Smooth muscle cell (in vitro differentiated cells): ENCODE results near the gene SSC5D. TPM values are rescaled to one million over a fixed set of nuclear protein-coding genes. Genes with fewer than 3 reads are reported as not detected.

Experiments
- DNase-seq: peaks from one replicate; lab custom pipeline; 2025; ENCODE audit not compliant: unreplicated experiment; lab: John Stamatoyannopoulos, UW
- H2AFZ ChIP-seq: fragments of 200-600 bp; sonication (generic); 2 replicates; pipeline ENCODE4 v1.6.0; 2016; ENCODE audit warnings: antibody characterized with exemption, low read depth, mild to moderate bottlenecking
- H3F3A ChIP-seq: fragments of 200-600 bp; sonication (generic); 2 replicates; pipeline ENCODE4 v1.6.0; 2017; ENCODE audit warnings: antibody characterized with exemption, low read depth
- H3K27ac ChIP-seq: fragments of 200-600 bp; sonication (generic); 2 replicates; pipeline ENCODE4 v1.5.1; 2016; ENCODE audit warnings: low read depth, mild to moderate bottlenecking
- H3K27me3 ChIP-seq: fragments of 200-600 bp; sonication (generic); 2 replicates; pipeline ENCODE4 v1.6.1; 2016; ENCODE audit warnings: low read depth, mild to moderate bottlenecking
- H3K36me3 ChIP-seq: fragments of 200-600 bp; sonication (generic); 2 replicates; pipeline ENCODE4 v1.5.1; 2016; ENCODE audit warnings: low read depth
- H3K4me1 ChIP-seq: fragments of 200-600 bp; sonication (generic); 2 replicates; pipeline ENCODE4 v1.5.1; 2016; ENCODE audit warnings: low read depth
- H3K4me2 ChIP-seq: fragments of 200-600 bp; sonication (generic); 2 replicates; pipeline ENCODE4 v1.6.0; 2016; ENCODE audit warnings: mild to moderate bottlenecking
- H3K4me3 ChIP-seq: fragments of 200-600 bp; sonication (generic); 2 replicates; pipeline ENCODE4 v1.5.1; 2016; ENCODE audit warnings: mild to moderate bottlenecking
- H3K79me2 ChIP-seq: fragments of 200-600 bp; sonication (generic); 2 replicates; pipeline ENCODE4 v1.6.0; 2016; ENCODE audit warnings: low read depth, mild to moderate bottlenecking
- H3K9ac ChIP-seq: fragments of 200-600 bp; sonication (generic); 2 replicates; pipeline ENCODE4 v1.6.0; 2016; ENCODE audit warnings: low read depth
- H3K9me3 ChIP-seq: fragments of 200-600 bp; sonication (generic); replicated peaks from 2 replicates; pipeline ENCODE4 v1.5.1; 2016; ENCODE audit warnings: low read depth
- H4K20me1 ChIP-seq: fragments of 200-600 bp; sonication (generic); 2 replicates; pipeline ENCODE4 v1.6.0; 2016; ENCODE audit warnings: low read depth
- CTCF ChIP-seq: fragments of 200-600 bp; sonication (generic); IDR thresholded peaks from 2 replicates; pipeline ENCODE4 v1.5.1; 2017; ENCODE audit warnings: borderline replicate concordance, mild to moderate bottlenecking, antibody characterized with exemption; ENCODE audit not compliant: insufficient read depth, poor library complexity, severe bottlenecking
- WGBS: methylation state at CpG from one replicate; pipeline ENCODE4 v1.1.7; 2016; ENCODE audit warnings: low lambda C conversion rate; 5-methylcytosine and 5-hydroxymethylcytosine counted together
- polyA plus RNA-seq: library from polyadenylated mRNA; unstranded; fragments of >200 nt; fragmentation: Nextera tagmentation; extraction: Ambion mirVana; gene quantifications from 2 replicates; pipeline ENCODE4 v1.2.1, GENCODE V29; 2016
- total RNA-seq: library from RNA; depleted of rRNA; stranded (reverse); fragments of >200 nt; gene quantifications from 2 replicates; pipeline ENCODE4 v1.2.3, GENCODE V29; 2014

Gene SSC5D
- total RNA-seq (3.0 and 3.8 TPM in 2 replicates), polyA plus RNA-seq (11.2 and 13.6 TPM in 2 replicates)

GRCh38 chr19:55487924-55488687 lies at the start of gene SSC5D:
SSC5D (plus strand) TSS chr19:55488436; CDS start chr19:55488590, 154 bp downstream.
- peak within 1 kb of the TSS; percentile 96 for H3K27ac ChIP-seq
- H3K9ac ChIP-seq: peak within 1 kb of the TSS; percentile 76
- no peak for DNase-seq
- H3K79me2 ChIP-seq: peaks cover 7% of the 10 kb centered on the region
- peaks cover 12% of the 10 kb centered on the region for H3F3A ChIP-seq
- no peaks in the 10 kb centered on the region for H3K9me3 ChIP-seq
- H3K4me1 ChIP-seq: peaks cover 32% of the 10 kb centered on the region
- no peaks in the 10 kb centered on the region for H3K27me3 ChIP-seq
- H2AFZ ChIP-seq: no peak within 1 kb of the TSS
- no peaks in the 10 kb centered on the region for H3K36me3 ChIP-seq
- 6% methylated on average over 5 of the region's 21 CpGs for WGBS
- H4K20me1 ChIP-seq: no peaks in the 10 kb centered on the region
- no peak for TF ChIP-seq CTCF
- peak within 1 kb of the TSS; percentile 24 for H3K4me3 ChIP-seq
- peak within 1 kb of the TSS; percentile 99 for H3K4me2 ChIP-seq

GRCh38 chr19:55439052-55439451 lies 49.2 kb upstream of the SSC5D start:
- Histone ChIP-seq H3K9me3 (no peaks in the 10 kb centered on the region), H3K9ac (no peak overlapping the region), H3F3A (no peaks in the 10 kb centered on the region), H3K4me3 (no peak overlapping the region), H3K36me3 (no peaks in the 10 kb centered on the region), H3K4me1 (no peaks in the 10 kb centered on the region), H3K27me3 (peaks cover 60% of the 10 kb centered on the region), H3K79me2 (no peaks in the 10 kb centered on the region), H3K27ac (no peak overlapping the region), H2AFZ (no peak overlapping the region), H4K20me1 (no peaks in the 10 kb centered on the region), H3K4me2 (no peak overlapping the region)
- 62% methylated on average over 5 of the region's 5 CpGs for WGBS
- no peak for DNase-seq
- no peak for TF ChIP-seq CTCF

GRCh38 chr19:55440411-55441105 lies 47.7 kb upstream of the SSC5D start:
- no peaks in the 10 kb centered on the region for H3K9me3 ChIP-seq
- 17% methylated on average over 33 of the region's 39 CpGs for WGBS
- peaks cover 74% of the 10 kb centered on the region for H3K27me3 ChIP-seq
- H2AFZ ChIP-seq: no peak overlapping the region
- H3K4me2 ChIP-seq: no peak overlapping the region
- no peak overlapping the region for H3K4me3 ChIP-seq
- no peaks in the 10 kb centered on the region for H4K20me1 ChIP-seq
- DNase-seq: no peak
- no peak overlapping the region for H3K27ac ChIP-seq
- no peaks in the 10 kb centered on the region for H3K4me1 ChIP-seq
- TF ChIP-seq CTCF: no peak
- no peaks in the 10 kb centered on the region for H3K79me2 ChIP-seq
- H3K9ac ChIP-seq: no peak overlapping the region
- H3K36me3 ChIP-seq: no peaks in the 10 kb centered on the region
- no peaks in the 10 kb centered on the region for H3F3A ChIP-seq
